ENCODE data around the gene MAPRE2.
A peak's percentile ranks its signal among the peaks of the same experiment; 100 is the strongest.
"Not testable (repeated sequence)": the region's sequence is repeated elsewhere in the genome, so short reads cannot be mapped to it uniquely, and the experiment has no call there.

Gene MAPRE2

DNA sequence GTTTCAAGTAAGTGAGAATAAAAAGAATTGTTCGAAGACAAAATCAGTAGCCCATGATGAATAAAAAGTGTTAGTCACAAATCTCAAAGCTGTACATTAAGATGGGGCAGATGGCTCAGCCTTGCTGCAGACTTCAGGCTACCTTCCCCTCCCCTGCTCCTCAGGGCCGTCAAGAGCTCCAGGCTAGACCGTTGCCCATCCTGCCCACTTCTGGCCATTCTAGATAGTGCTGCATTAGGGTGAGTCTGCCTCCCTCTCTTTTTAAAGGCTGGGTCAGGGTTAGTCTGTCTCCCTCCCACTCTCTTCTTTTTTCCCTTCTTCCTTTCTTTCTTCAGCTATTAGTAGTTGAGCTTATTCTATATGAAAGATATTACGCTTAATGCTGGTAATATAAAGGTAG, 86.0 kb downstream of the MAPRE2 start:
- DNase-seq: no peak

GRCh38 chr18:35128675-35129074, 87.5 kb downstream of the MAPRE2 start:
- DNase-seq: no peak

DNA sequence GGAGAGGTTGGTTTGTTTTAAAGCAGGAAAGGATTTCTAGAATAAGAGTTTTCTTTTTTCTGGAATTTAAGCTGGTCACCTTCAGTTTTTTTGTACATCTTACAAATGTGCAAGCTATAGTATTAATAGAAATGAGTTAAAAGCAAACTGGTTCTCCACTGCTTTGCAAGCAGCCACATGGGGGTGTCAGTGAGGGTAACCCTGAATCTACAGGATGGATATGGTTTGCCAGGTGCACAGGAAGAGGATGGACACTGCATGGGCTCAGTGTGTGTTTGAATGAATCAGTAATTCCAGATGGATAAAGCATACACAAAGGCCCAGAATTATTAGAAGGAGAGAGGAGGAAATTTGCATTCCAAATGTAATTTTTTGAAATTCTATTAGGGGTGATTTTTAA, 89.0 kb downstream of the MAPRE2 start:
- DNase-seq: no peak

DNA sequence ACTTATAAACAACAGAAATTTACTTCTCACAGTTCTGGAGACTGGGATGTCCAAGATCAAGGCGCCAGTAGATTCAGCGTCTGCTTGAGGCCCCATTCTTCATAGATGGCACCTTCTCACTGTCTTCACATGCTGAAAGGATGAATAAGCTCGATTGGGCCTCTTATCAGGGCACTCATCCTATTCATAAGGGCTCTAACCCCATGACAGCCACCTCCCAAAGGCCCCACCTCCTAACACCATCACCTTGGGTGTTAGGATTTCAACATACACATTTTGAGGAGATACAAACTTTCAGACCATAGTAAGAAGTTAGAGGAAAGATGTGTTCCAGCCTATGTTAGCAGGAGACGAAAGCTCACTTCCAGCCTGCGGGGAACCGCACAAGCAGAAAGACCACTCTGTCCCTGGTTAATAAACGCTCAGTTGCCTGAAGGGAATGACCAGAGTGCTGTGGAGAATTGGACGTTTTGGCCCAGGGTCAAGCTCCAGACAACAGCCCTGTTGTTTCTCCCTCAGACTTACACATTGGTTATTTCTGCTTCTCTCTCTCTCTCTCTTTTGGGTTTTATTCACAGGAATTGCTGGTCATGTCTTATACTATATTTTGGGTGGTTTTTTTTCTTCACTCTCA, 90.3 kb downstream of the MAPRE2 start:
- DNase-seq: no peak

GRCh38 chr18:35132021-35132902, 91.0 kb downstream of the MAPRE2 start:
- no peak for DNase-seq

DNA sequence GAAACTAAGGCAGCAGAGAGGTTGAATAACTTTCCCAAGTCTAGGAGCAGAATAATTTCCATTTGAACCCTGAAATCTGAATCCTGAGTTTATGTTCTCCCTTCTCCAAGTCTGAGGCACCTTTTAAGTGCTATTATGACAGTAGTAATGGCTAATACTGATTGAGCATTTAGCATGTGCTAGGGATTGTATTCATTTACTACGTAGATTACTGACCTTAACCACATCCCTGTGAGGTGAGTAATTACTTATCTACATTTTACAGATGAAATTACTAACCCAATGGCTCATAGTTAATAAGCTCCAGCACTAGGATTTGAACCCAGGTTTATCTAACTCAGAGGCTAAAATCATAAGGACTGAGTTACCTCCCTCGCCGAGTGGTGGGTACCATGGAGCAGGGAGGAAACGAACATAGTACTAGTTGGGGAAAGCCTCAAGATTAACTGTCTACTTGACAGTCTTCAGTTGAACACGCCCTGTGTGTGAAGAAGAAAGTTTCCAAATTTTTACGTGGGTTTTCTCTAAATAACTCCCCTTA, 93.0 kb downstream of the MAPRE2 start:
- DNase-seq: no peak

DNA sequence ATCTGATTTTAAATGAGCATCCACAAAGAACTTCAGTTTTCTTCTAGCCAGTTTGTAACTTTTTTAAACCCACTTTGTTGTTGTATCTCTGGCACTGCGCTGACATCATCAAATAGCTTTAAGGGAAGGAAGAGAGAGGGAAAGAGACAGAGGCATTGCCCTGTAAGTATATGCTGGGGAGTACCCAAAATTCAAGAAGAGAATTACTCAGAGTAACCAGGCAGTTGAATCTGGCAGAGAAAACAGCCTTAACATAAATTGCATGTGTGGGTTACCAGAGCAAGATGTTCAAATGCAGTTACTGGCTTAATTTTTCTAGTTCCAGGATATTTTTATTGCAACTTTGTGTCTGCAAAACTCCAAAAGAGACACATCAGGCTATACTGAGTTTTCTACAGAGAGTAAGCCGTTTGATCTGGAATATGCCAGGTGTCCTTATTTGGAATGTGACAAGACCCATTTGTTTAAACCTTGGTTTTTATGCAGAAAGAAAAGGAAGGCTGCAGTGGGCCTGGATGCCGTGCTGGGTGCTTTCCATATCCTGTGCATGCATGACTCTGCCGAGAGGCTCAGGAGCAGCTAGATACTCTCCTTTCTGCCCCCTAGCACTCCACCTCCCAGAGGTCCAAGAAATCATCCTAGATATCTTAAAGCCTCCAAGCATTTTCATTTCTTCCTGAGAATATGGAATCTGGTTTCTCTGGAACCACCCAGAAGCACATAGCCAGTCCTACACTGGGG, 93.7 kb downstream of the MAPRE2 start:
- DNase-seq: no peak

- DNase-seq: no peak
Observed at GRCh38 chr18:35136248-35136647, 95.0 kb downstream of the MAPRE2 start.

- no peak for DNase-seq
Observed at GRCh38 chr18:35136885-35137284, 95.7 kb downstream of the MAPRE2 start.

GRCh38 chr18:35137632-35138031, 96.4 kb downstream of the MAPRE2 start:
- no peak for DNase-seq

DNA sequence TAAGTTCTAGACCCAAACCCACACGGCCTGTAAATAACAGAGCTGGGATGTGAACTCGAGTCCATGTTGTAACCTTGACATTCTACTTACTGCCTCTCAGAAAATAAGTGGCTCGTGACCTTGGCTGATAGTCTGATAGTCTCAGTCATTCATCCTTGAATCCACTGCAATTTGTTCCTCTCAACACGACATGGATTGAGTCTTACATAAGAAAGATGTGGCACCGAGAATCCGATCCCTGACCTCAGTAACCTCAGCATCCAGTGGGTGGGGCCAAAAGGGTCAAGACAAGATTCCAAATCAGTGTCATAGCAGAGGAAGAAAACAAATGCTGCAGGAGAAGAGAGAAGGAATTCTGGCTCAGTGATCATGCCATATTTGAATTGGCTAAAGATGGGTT, 97.6 kb downstream of the MAPRE2 start:
- no peak for DNase-seq

- no peak for DNase-seq
Observed at GRCh38 chr18:35139517-35139916, 98.3 kb downstream of the MAPRE2 start.

GRCh38 chr18:35141077-35141476, 99.9 kb downstream of the MAPRE2 start:
- DNase-seq: no peak

GRCh38 chr18:35141567-35142274, 100.5 kb downstream of the MAPRE2 start:
- no peak for DNase-seq

DNA sequence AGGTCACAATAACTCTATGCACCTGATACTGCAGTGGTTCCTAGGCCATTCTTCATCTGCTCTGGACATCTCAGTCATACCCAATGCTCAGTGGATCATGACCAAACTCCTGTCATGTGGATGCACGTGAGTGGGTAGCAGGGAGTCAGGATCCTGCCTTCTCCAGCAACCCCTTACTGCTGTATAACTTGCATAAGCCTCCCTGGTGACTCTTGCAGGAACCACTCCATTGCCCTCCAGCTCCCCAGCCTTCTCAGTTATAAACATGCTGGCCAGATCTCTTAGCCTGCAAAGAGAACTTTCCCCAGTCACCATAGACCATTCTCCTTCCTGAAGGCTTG, 101.0 kb downstream of the MAPRE2 start:
- DNase-seq: no peak

- DNase-seq: peak; percentile 28
Observed at GRCh38 chr18:35143622-35144596, 102.7 kb downstream of the MAPRE2 start.

GRCh38 chr18:35144698-35145097, 103.5 kb downstream of the MAPRE2 start:
- DNase-seq: no peak

DNA sequence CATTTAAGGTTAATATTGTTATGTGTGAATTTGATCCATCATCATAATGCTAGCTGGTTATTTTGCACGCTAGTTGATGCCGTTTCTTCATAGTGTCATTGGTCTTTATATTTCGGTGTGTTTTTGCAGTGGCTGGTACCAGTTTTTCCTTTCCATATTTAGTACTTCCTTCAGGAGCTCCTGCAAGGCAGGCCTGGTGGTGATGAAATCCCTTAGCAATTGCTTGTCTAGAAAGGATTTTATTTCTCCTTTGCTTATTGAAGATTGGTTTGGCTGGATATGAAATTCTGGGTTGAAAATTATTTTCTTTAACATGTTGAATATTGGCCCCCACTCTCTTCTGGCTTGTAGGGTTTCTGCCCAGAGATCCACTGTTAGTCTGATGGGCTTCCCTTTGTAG, 109.0 kb downstream of the MAPRE2 start:
- not testable (repeated sequence) for DNase-seq

- no peak for DNase-seq
Observed at GRCh38 chr18:35153609-35154272, 112.5 kb downstream of the MAPRE2 start.

GRCh38 chr18:35155398-35156117, 114.3 kb downstream of the MAPRE2 start:
- DNase-seq: no peak

Data from activated gamma-delta T cell treated with Interleukin-2 at 50 U/mL for 16 hours (primary cell).